SK-N-SH (cell line): ENCODE data around the gene ZNF777. TPM values are rescaled to one million over a fixed set of nuclear protein-coding genes. Genes with fewer than 3 reads are reported as not detected.
A peak's percentile ranks its signal among the peaks of the same experiment; 100 is the strongest.

Experiments used
- CTCF ChIA-PET: fragments of 300-600, 350-600 bp; formaldehyde crosslinking; extraction: SDS; loops from one replicate; lab custom pipeline; 2021; lab: Yijun Ruan, JAX
- POLR2A ChIA-PET: fragments of 350-600 bp; sonication (Branson Sonifier 250); formaldehyde crosslinking; extraction: SDS; loops from one replicate; lab custom pipeline; 2020; ENCODE audit warnings: antibody characterized with exemption, inconsistent platforms; lab: Yijun Ruan, JAX
- DNase-seq: peaks from one replicate; pipeline ENCODE4 v3.0.0; 2012
- H2AFZ ChIP-seq: fragments of 200-600 bp; sonication (generic); 2 replicates; pipeline ENCODE4 v1.8.1; 2016; ENCODE audit warnings: antibody characterized with exemption, mild to moderate bottlenecking, low read depth
- H3F3A ChIP-seq: fragments of 200-600 bp; sonication (generic); replicated peaks from 2 replicates; pipeline ENCODE3; 2016; ENCODE audit warnings: antibody characterized with exemption, mild to moderate bottlenecking; ENCODE audit not compliant: insufficient read depth
- H3K27ac ChIP-seq, 2 experiments: fragments of 200-500 bp in 1 of 2; fragments of 200-600 bp in 1 of 2; sonication (Bioruptor generic) in 1 of 2; sonication (generic), shearing (Covaris generic) in 1 of 2; 2 replicates each; pipeline versions ENCODE4 v1.5.1 to v1.6.1; 2014 to 2016; ENCODE audit warnings: low read depth in 2 of 2, inconsistent platforms in 1 of 2, low read length in 1 of 2, mild to moderate bottlenecking in 1 of 2, mixed read lengths in 1 of 2
- H3K27me3 ChIP-seq: fragments of 200-600 bp; sonication (generic), shearing (Covaris generic); 2 replicates; pipeline ENCODE4 v1.6.1; 2016; ENCODE audit warnings: mixed run types; ENCODE audit not compliant: insufficient read depth
- H3K36me3 ChIP-seq, 2 experiments: fragments of 200-500 bp in 1 of 2; fragments of 200-600 bp in 1 of 2; sonication (Bioruptor generic) in 1 of 2; sonication (generic) in 1 of 2; replicated peaks in 1 of 2; 2 replicates each; pipeline versions ENCODE3 to v1.5.1; 2014 to 2016; ENCODE audit warnings: low read length in 1 of 2, mild to moderate bottlenecking in 1 of 2; ENCODE audit not compliant: insufficient read depth in 2 of 2, control insufficient read depth in 1 of 2
- H3K4me1 ChIP-seq, 2 experiments: fragments of 200-500 bp in 1 of 2; fragments of 200-600 bp in 1 of 2; sonication (Bioruptor generic) in 1 of 2; sonication (generic), shearing (Covaris generic) in 1 of 2; 2 replicates each; pipeline versions ENCODE4 v1.5.1 to v1.6.1; 2014 to 2016; ENCODE audit warnings: low read depth in 1 of 2, low read length in 1 of 2, mixed run types in 1 of 2; ENCODE audit not compliant: insufficient read depth in 2 of 2, control insufficient read depth in 1 of 2
- H3K4me2 ChIP-seq: fragments of 200-600 bp; sonication (generic), shearing (Covaris generic); 2 replicates; pipeline ENCODE4 v1.6.1; 2017; ENCODE audit warnings: mixed run types
- H3K4me3 ChIP-seq, 2 experiments: fragments of 200-500 bp in 1 of 2; fragments of 200-600 bp in 1 of 2; sonication (Bioruptor generic) in 1 of 2; sonication (generic), shearing (Covaris generic) in 1 of 2; 2 replicates each; pipeline versions ENCODE4 v1.5.1 to v1.8.1; 2014 to 2016; ENCODE audit warnings: low read depth in 2 of 2, inconsistent platforms in 1 of 2, low read length in 1 of 2, mild to moderate bottlenecking in 1 of 2, mixed read lengths in 1 of 2, moderate library complexity in 1 of 2
- H3K79me2 ChIP-seq: fragments of 200-600 bp; sonication (generic); 2 replicates; pipeline ENCODE4 v1.8.1; 2017; ENCODE audit warnings: mild to moderate bottlenecking; ENCODE audit not compliant: insufficient read depth
- H3K9ac ChIP-seq: fragments of 200-600 bp; sonication (generic); 2 replicates; pipeline ENCODE4 v1.6.1; 2017; ENCODE audit warnings: mixed run types
- H3K9me2 ChIP-seq: fragments of 200-600 bp; sonication (generic); 2 replicates; pipeline ENCODE4 v1.6.1; 2017; ENCODE audit warnings: mixed run types
- H3K9me3 ChIP-seq: fragments of 200-600 bp; sonication (generic); 2 replicates; pipeline ENCODE4 v1.6.1; 2017; ENCODE audit warnings: mixed run types, mild to moderate bottlenecking, moderate library complexity
- H4K20me1 ChIP-seq: fragments of 200-600 bp; sonication (generic); 2 replicates; pipeline ENCODE4 v1.6.1; 2017; ENCODE audit warnings: mild to moderate bottlenecking, mixed run types; ENCODE audit not compliant: insufficient read depth
- FOSL2 ChIP-seq: IDR thresholded peaks from 2 replicates; pipeline ENCODE4 v1.4.0; 2012; ENCODE audit warnings: low read depth, mild to moderate bottlenecking, moderate library complexity, borderline replicate concordance
- GABPA ChIP-seq: IDR thresholded peaks from 2 replicates; pipeline ENCODE4 v1.4.0; 2012; ENCODE audit warnings: low read depth, mild to moderate bottlenecking
- GATA2 ChIP-seq: sonication (generic); formaldehyde crosslinking; IDR thresholded peaks from 2 replicates; pipeline ENCODE4 v1.5.0; 2020; ENCODE audit warnings: mild to moderate bottlenecking, missing genetic modification reagents
- MEF2A ChIP-seq: IDR thresholded peaks from 2 replicates; pipeline ENCODE4 v1.4.0; 2012; ENCODE audit warnings: low read depth, borderline replicate concordance
- NRF1 ChIP-seq: IDR thresholded peaks from 2 replicates; pipeline ENCODE4 v1.6.1; 2012; ENCODE audit warnings: low read depth, mild to moderate bottlenecking, low read length
- POLR2AphosphoS5 ChIP-seq: IDR thresholded peaks from 2 replicates; pipeline ENCODE4 v1.6.1; 2012; ENCODE audit warnings: low read depth, low read length
- RAD21 ChIP-seq: IDR thresholded peaks from 2 replicates; pipeline ENCODE4 v1.6.1; 2012; ENCODE audit warnings: mild to moderate bottlenecking, low read length
- TAF1 ChIP-seq: IDR thresholded peaks from 2 replicates; pipeline ENCODE4 v1.6.1; 2012; ENCODE audit warnings: low read depth, mild to moderate bottlenecking, low read length, moderate library complexity, borderline replicate concordance
- TCF12 ChIP-seq: IDR thresholded peaks from 2 replicates; pipeline ENCODE4 v1.4.0; 2012
- TEAD4 ChIP-seq: IDR thresholded peaks from 2 replicates; pipeline ENCODE4 v1.4.0; 2012; ENCODE audit warnings: mild to moderate bottlenecking, borderline replicate concordance; ENCODE audit not compliant: insufficient read depth
- YY1 ChIP-seq: IDR thresholded peaks from 2 replicates; pipeline ENCODE4 v1.4.0; 2012; ENCODE audit warnings: low read depth, mild to moderate bottlenecking
- WGBS: methylation state at CpG from one replicate; pipeline ENCODE4 v1.1.6; 2017; ENCODE audit warnings: low lambda C conversion rate; 5-methylcytosine and 5-hydroxymethylcytosine counted together
- polyA plus RNA-seq, 3 experiments: library from polyadenylated mRNA; depleted of rRNA; stranded (reverse); fragments of >200 nt; gene quantifications; 2 replicates each; pipeline ENCODE4 v1.2.3, GENCODE V29; 2012
- TF ChIP-seq, protein P1 (sequence below): IDR thresholded peaks from 2 replicates; pipeline ENCODE4 v1.4.0; 2012; ENCODE audit warnings: low read depth, borderline replicate concordance
- TF ChIP-seq, protein P2 (sequence below): fragments of 150-350 bp; IDR thresholded peaks from 2 replicates; pipeline ENCODE4 v1.6.1; 2016; ENCODE audit warnings: mild to moderate bottlenecking, low read depth, low read length
- TF ChIP-seq, protein P3 (sequence below): fragments of 150-350 bp; IDR thresholded peaks from 2 replicates; pipeline ENCODE4 v1.6.1; 2017; ENCODE audit warnings: antibody characterized with exemption, low read length, low read depth, borderline replicate concordance

The ZNF777 gene
- polyA plus RNA-seq, 1 of the 3 experiments (the other 2 are of a cell fraction): 6.2 TPM

DNA sequence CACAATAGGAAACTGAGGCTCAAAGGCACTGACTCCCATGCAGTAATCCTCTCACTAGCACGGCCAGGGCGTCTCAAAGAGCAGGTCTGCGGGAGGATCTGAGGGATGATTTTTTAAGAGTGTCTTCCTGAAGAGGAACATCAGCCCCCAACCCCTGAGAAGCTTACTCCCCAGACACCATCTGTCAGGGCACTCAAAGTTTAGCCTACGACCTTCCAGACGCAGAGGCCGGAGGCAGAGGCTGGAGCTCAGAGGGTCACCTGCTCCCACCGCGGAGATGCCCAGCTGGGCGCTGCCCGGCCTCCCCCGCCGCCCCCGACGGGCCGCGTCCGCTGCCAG lies 1.7 kb downstream of the ZNF777 start:
- CTCF ChIA-PET: interaction anchor here (0.7 to 3.5 kb wide), 7 partner anchors 23 to 283 kb away, joined by 3 to 15 read pairs (median 3); no protein-coding TSS in a partner anchor
- no peak for DNase-seq
- peaks cover 0 to 12% of the 10 kb centered on the region in 2 experiments; a peak in 1 of 4 replicates for H3K4me1 ChIP-seq
- peak overlapping the region; percentile 54; the same call in 1 of the 2 replicates for H3K9ac ChIP-seq
- H4K20me1 ChIP-seq: 0 out of 2 replicates have a peak, but pooled peaks cover 12% of the 10 kb centered on the region
- POLR2A ChIA-PET: no interaction called here
- no peaks in the 10 kb centered on the region for H3F3A ChIP-seq
- no peak overlapping the region for H2AFZ ChIP-seq
- peaks cover 53% of the 10 kb centered on the region for H3K79me2 ChIP-seq
- 66% methylated on average over 17 of the region's 17 CpGs for whole genome bisulfite sequencing
- peak overlapping the region; percentile 72 for H3K4me2 ChIP-seq
- H3K36me3 ChIP-seq: peaks cover 11 to 31% of the 10 kb centered on the region in 2 experiments
- no peaks in the 10 kb centered on the region for H3K9me2 ChIP-seq
- no peak overlapping the region for H3K27ac ChIP-seq
- peak overlapping the region; percentile 66 to 89 for H3K4me3 ChIP-seq
- no peaks in the 10 kb centered on the region for H3K27me3 ChIP-seq
- no peaks in the 10 kb centered on the region for H3K9me3 ChIP-seq
- TF ChIP-seq YY1 (no peak), TEAD4 (no peak), TCF12 (no peak), POLR2AphosphoS5 (no peak), GATA2 (CRISPR knock-in tag) (no peak)
- TF ChIP-seq, protein P1, sequence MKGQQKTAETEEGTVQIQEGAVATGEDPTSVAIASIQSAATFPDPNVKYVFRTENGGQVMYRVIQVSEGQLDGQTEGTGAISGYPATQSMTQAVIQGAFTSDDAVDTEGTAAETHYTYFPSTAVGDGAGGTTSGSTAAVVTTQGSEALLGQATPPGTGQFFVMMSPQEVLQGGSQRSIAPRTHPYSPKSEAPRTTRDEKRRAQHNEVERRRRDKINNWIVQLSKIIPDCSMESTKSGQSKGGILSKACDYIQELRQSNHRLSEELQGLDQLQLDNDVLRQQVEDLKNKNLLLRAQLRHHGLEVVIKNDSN: no peak
- TF ChIP-seq, all 33 proteins: peak for 0

DNA sequence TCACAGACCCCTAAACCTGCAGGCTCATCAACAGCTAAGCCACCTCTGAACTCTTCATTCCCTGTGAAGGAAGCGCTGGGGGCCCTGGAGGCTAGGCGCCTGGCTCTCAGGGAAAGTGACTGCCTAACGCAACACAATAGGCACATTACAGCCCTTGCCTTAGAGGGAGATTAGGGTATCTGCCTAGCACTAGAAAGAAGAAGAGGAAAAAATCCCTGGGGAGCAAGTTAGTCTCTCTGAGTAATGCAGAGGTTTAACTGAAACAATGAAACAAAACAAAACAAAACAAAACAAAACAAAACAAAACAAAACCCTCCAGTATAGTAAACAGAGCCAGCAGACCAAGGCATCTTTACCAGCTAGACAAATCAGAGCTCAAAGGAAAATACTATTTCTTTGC lies 2.6 kb downstream of the ZNF777 start:
- peak overlapping the region; percentile 72 for H3K4me2 ChIP-seq

More for the DNA sequence above, 2.6 kb downstream of the ZNF777 start:
- Histone ChIP-seq H3K9me3 (no peaks in the 10 kb centered on the region), H3K4me3 (no peak overlapping the region), H3K27ac (no peak overlapping the region), H3K9me2 (no peaks in the 10 kb centered on the region), H3K36me3 (peaks cover 14 to 40% of the 10 kb centered on the region in 2 experiments), H3F3A (no peaks in the 10 kb centered on the region), H3K4me1 (peaks cover 0 to 12% of the 10 kb centered on the region in 2 experiments; a peak in 1 of 4 replicates), H2AFZ (no peak overlapping the region), H3K9ac (no peak overlapping the region), H4K20me1 (0 out of 2 replicates have a peak, but pooled peaks cover 12% of the 10 kb centered on the region), H3K79me2 (peaks cover 53% of the 10 kb centered on the region), H3K27me3 (no peaks in the 10 kb centered on the region)
- CTCF ChIA-PET: interaction anchor here (1.1 to 3.5 kb wide), 6 partner anchors 28 to 284 kb away, joined by 3 to 15 read pairs (median 4); no protein-coding TSS in a partner anchor
- DNase-seq: no peak
- POLR2A ChIA-PET: no interaction called here
- TF ChIP-seq, protein P2, sequence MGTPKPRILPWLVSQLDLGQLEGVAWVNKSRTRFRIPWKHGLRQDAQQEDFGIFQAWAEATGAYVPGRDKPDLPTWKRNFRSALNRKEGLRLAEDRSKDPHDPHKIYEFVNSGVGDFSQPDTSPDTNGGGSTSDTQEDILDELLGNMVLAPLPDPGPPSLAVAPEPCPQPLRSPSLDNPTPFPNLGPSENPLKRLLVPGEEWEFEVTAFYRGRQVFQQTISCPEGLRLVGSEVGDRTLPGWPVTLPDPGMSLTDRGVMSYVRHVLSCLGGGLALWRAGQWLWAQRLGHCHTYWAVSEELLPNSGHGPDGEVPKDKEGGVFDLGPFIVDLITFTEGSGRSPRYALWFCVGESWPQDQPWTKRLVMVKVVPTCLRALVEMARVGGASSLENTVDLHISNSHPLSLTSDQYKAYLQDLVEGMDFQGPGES: no peak
- TF ChIP-seq TAF1 (no peak), MEF2A (no peak), TEAD4 (no peak), FOSL2 (no peak), RAD21 (no peak), GABPA (no peak), NRF1 (no peak)
- TF ChIP-seq, protein P3, sequence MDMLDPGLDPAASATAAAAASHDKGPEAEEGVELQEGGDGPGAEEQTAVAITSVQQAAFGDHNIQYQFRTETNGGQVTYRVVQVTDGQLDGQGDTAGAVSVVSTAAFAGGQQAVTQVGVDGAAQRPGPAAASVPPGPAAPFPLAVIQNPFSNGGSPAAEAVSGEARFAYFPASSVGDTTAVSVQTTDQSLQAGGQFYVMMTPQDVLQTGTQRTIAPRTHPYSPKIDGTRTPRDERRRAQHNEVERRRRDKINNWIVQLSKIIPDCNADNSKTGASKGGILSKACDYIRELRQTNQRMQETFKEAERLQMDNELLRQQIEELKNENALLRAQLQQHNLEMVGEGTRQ: no peak
- 98% methylated on average over 3 of the region's 3 CpGs for WGBS
